ENCODE measurements around the gene C10orf71. TPM values are rescaled to one million over a fixed set of nuclear protein-coding genes. Genes with fewer than 3 reads are reported as not detected.

C10orf71 gene
- total and polyA plus RNA-seq, 9 donors: 0.01 to 0.03 (median 0.03) TPM; not detected in 6

GRCh38 chr10:49275896-49276295 is 23.1 kb upstream of the C10orf71 start:
- intact Hi-C loops (cut with DNase I): no loop called here
- 92 to 95% (median 93%) methylated on average over 4 of the region's 4 CpGs for WGBS, 3 donors
- TF ChIP-seq CTCF (IDR thresholded peaks at IDR 0.05) (no peak), EP300 (IDR thresholded peaks at IDR 0.05) (no peak), POLR2A (IDR thresholded peaks at IDR 0.05) (no peak)

GRCh38 chr10:49276596-49276995 is 22.4 kb upstream of the C10orf71 start:
- no peak overlapping the region for H3K27ac ChIP-seq
- WGBS, 3 donors: 91 to 95% (median 94%) methylated on average over 4 of the region's 4 CpGs
- H3K36me3 ChIP-seq: no peaks in the 10 kb centered on the region
- no peaks in the 10 kb centered on the region for H3K9me3 ChIP-seq
- intact Hi-C loops (cut with DNase I): no loop called here
- TF ChIP-seq POLR2A (IDR thresholded peaks at IDR 0.05) (no peak), CTCF (IDR thresholded peaks at IDR 0.05) (no peak), EP300 (IDR thresholded peaks at IDR 0.05) (no peak)
- DNase-seq: no peak
- no peaks in the 10 kb centered on the region for H3K4me1 ChIP-seq (ENCODE audit: insufficient read depth)
- H3K27me3 ChIP-seq: no peaks in the 10 kb centered on the region
- H3K4me3 ChIP-seq: no peak overlapping the region

More at GRCh38 chr10:49275896-49276295, 23.1 kb upstream of the C10orf71 start:
- Histone ChIP-seq H3K27me3 (no peaks in the 10 kb centered on the region), H3K9me3 (no peaks in the 10 kb centered on the region), H3K4me3 (no peak overlapping the region), H3K27ac (no peak overlapping the region), H3K4me1 (ENCODE audit: insufficient read depth) (no peaks in the 10 kb centered on the region), H3K36me3 (no peaks in the 10 kb centered on the region)
- DNase-seq: no peak

- no peaks in the 10 kb centered on the region for H3K36me3 ChIP-seq
- H3K4me3 ChIP-seq: no peak overlapping the region
- TF ChIP-seq EP300 (IDR thresholded peaks at IDR 0.05) (no peak), CTCF (IDR thresholded peaks at IDR 0.05) (no peak), POLR2A (IDR thresholded peaks at IDR 0.05) (no peak)
- WGBS, 3 donors: 77 to 87% (median 82%) methylated on average over 5 of the region's 5 CpGs
- H3K4me1 ChIP-seq (ENCODE audit: insufficient read depth): no peaks in the 10 kb centered on the region
- intact Hi-C loops (cut with DNase I): no loop called here
- no peak overlapping the region for H3K27ac ChIP-seq
- no peak for DNase-seq
- H3K27me3 ChIP-seq: no peaks in the 10 kb centered on the region
- no peaks in the 10 kb centered on the region for H3K9me3 ChIP-seq
Measured at GRCh38 chr10:49277973-49278372, 21.0 kb upstream of the C10orf71 start.

GRCh38 chr10:49278497-49278981 is 20.4 kb upstream of the C10orf71 start:
- TF ChIP-seq POLR2A (IDR thresholded peaks at IDR 0.05) (no peak), EP300 (IDR thresholded peaks at IDR 0.05) (no peak), CTCF (IDR thresholded peaks at IDR 0.05) (no peak)
- Histone ChIP-seq H3K36me3 (no peaks in the 10 kb centered on the region), H3K27ac (no peak overlapping the region), H3K4me3 (no peak overlapping the region), H3K4me1 (ENCODE audit: insufficient read depth) (no peaks in the 10 kb centered on the region), H3K9me3 (no peaks in the 10 kb centered on the region), H3K27me3 (no peaks in the 10 kb centered on the region)
- intact Hi-C loops (cut with DNase I): no loop called here
- WGBS, 3 donors: 33 to 57% (median 45%) methylated on average over 6 to 7 of the region's 7 CpGs
- no peak for DNase-seq
